GM23248 (cell line): ENCODE results near the gene MYO5C. TPM values are rescaled to one million over a fixed set of nuclear protein-coding genes. Genes with fewer than 3 reads are reported as not detected.

ENCODE experiments used
- DNase-seq: peaks from one replicate; pipeline ENCODE4 v3.0.0-alpha.2; 2015
- H2AFZ ChIP-seq: fragments of 200-600 bp; sonication (generic); 2 replicates; pipeline ENCODE4 v1.6.1; 2016; ENCODE audit warnings: antibody characterized with exemption
- H3F3A ChIP-seq: fragments of 200-600 bp; sonication (generic); 2 replicates; pipeline ENCODE4 v1.6.1; 2016; ENCODE audit warnings: mild to moderate bottlenecking, antibody characterized with exemption, mixed run types; ENCODE audit not compliant: insufficient read depth
- H3K27ac ChIP-seq: fragments of 200-600 bp; sonication (generic); 2 replicates; pipeline ENCODE4 v1.5.1; 2016; ENCODE audit warnings: mild to moderate bottlenecking
- H3K27me3 ChIP-seq: fragments of 200-600 bp; sonication (generic); replicated peaks from 2 replicates; pipeline ENCODE4 v1.6.1; 2016; ENCODE audit warnings: mild to moderate bottlenecking; ENCODE audit not compliant: insufficient read depth
- H3K36me3 ChIP-seq: fragments of 200-600 bp; sonication (generic); 2 replicates; pipeline ENCODE4 v1.6.1; 2016; ENCODE audit warnings: low read depth, mild to moderate bottlenecking
- H3K4me1 ChIP-seq: fragments of 200-600 bp; sonication (generic); 2 replicates; pipeline ENCODE4 v1.6.1; 2016; ENCODE audit warnings: mild to moderate bottlenecking; ENCODE audit not compliant: insufficient read depth
- H3K4me2 ChIP-seq: fragments of 200-600 bp; sonication (generic); one replicate; pipeline ENCODE4 v1.6.1; 2016; ENCODE audit warnings: mild to moderate bottlenecking; ENCODE audit not compliant: unreplicated experiment
- H3K4me3 ChIP-seq: fragments of 200-600 bp; sonication (generic); 2 replicates; pipeline ENCODE4 v1.5.1; 2016; ENCODE audit warnings: mild to moderate bottlenecking
- H3K79me2 ChIP-seq: fragments of 200-600 bp; sonication (generic); 2 replicates; pipeline ENCODE4 v1.6.1; 2016; ENCODE audit warnings: mild to moderate bottlenecking; ENCODE audit not compliant: insufficient read depth
- H3K9ac ChIP-seq: fragments of 200-600 bp; sonication (generic); 2 replicates; pipeline ENCODE4 v1.6.1; 2016; ENCODE audit warnings: mild to moderate bottlenecking
- H3K9me2 ChIP-seq: fragments of 200-600 bp; sonication (generic); 2 replicates; pipeline ENCODE4 v1.6.1; 2016; ENCODE audit warnings: mixed run types, mild to moderate bottlenecking, moderate library complexity; ENCODE audit not compliant: insufficient read depth
- H3K9me3 ChIP-seq: fragments of 200-600 bp; sonication (generic); one replicate; pipeline ENCODE4 v1.6.1; 2017; ENCODE audit warnings: low read depth
- H4K20me1 ChIP-seq: fragments of 200-600 bp; sonication (generic); 2 replicates; pipeline ENCODE4 v1.6.0; 2016; ENCODE audit not compliant: insufficient read depth
- EZH2 ChIP-seq: fragments of 200-600 bp; sonication (generic); IDR thresholded peaks from 2 replicates; pipeline ENCODE4 v1.6.1; 2018; ENCODE audit warnings: antibody characterized with exemption, mild to moderate bottlenecking; ENCODE audit not compliant: insufficient read depth, poor library complexity, severe bottlenecking
- EZH2phosphoT487 ChIP-seq: fragments of 200-600 bp; sonication (generic); IDR thresholded peaks from 2 replicates; pipeline ENCODE4 v1.6.1; 2018; ENCODE audit warnings: antibody characterized with exemption, moderate library complexity, mild to moderate bottlenecking, low read depth; ENCODE audit not compliant: insufficient read depth
- WGBS, 2 experiments: methylation state at CpG; one replicate each; pipeline ENCODE4 v1.1.6; 2015 to 2017; ENCODE audit warnings: low lambda C conversion rate in 2 of 2, low coverage in 1 of 2; ENCODE audit errors: missing lambda C conversion rate in 2 of 2; 5-methylcytosine and 5-hydroxymethylcytosine counted together
- in situ Hi-C: fragments of 300-500 bp; cut with MboI; formaldehyde crosslinking; loops from 2 replicates; pipeline ENCODE4 v1.15.0; 2020
- polyA plus RNA-seq: library from polyadenylated mRNA; unstranded; fragments of >200 nt; fragmentation: Nextera tagmentation; extraction: Ambion mirVana; gene quantifications from 2 replicates; pipeline ENCODE4 v1.2.1, GENCODE V29; 2016
- total RNA-seq: library from RNA; depleted of rRNA; stranded (reverse); fragments of >200 nt; shearing (Covaris generic); gene quantifications from 2 replicates; pipeline ENCODE4 v1.2.3, GENCODE V29; 2014

The MYO5C gene
- total and polyA plus RNA-seq, 2 experiments from 2014 or later, result not detected

DNA sequence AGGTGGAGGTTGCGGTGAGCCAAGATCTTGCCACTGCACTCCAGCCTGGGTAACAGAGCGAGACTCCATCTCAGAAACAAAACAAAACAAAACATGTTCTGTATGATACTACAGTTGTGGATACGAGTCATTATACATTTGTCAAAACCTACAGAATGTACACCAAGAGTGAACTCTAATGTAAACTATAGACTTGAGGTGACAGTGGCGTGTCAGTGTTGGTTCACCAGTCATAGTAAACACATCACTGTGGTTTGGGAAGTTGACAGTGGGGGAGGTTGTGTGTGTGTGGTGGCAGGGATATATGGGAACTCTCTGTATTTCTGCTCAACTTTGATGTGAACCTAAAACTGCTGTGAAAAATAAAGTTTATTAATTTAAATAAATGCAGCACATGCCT is 71.4 kb downstream of the MYO5C start:
- H3K4me2 ChIP-seq, result no peak overlapping the region
- TF ChIP-seq EZH2, result no peak
- TF ChIP-seq EZH2phosphoT487, result no peak
- in situ Hi-C loops, result no loop called here
- no peak overlapping the region for H3K4me3 ChIP-seq
- no peaks in the 10 kb centered on the region for H3K27me3 ChIP-seq
- no peaks in the 10 kb centered on the region for H4K20me1 ChIP-seq
- no peak overlapping the region for H2AFZ ChIP-seq
- DNase-seq, result no peak
- 88% methylated on average over 4 of the region's 4 CpGs for WGBS, 2 experiments
- H3K27ac ChIP-seq, result no peak overlapping the region
- H3K4me1 ChIP-seq, result no peaks in the 10 kb centered on the region
- no peaks in the 10 kb centered on the region for H3K36me3 ChIP-seq
- H3K79me2 ChIP-seq, result no peaks in the 10 kb centered on the region
- no peaks in the 10 kb centered on the region for H3K9me2 ChIP-seq
- H3K9me3 ChIP-seq, result no peaks in the 10 kb centered on the region
- no peaks in the 10 kb centered on the region for H3F3A ChIP-seq
- no peak overlapping the region for H3K9ac ChIP-seq

DNA sequence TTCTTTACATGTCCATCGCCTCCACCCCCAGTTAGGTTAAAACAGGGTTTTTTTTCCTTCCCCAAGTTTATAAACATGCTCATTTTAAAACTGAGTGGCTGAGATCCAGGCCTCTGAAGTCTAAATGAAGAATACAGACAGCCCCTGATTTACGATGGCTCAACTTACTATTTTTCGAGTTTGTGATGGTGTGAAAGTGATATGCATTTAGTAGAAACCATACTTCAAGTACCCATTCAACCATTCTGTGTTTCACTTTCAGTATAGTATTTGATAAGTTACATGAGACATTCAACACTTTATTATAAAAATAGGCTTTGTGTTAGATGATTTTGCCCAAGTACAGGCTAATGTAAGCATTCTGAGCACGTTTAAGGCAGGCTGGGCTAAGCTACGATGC is 73.9 kb downstream of the MYO5C start:
- Histone ChIP-seq H3K79me2 (no peaks in the 10 kb centered on the region), H3K27ac (no peak overlapping the region), H3K4me1 (no peaks in the 10 kb centered on the region), H3K27me3 (no peaks in the 10 kb centered on the region), H3K4me2 (no peak overlapping the region), H3K9me2 (no peaks in the 10 kb centered on the region), H3K4me3 (no peak overlapping the region), H3K36me3 (no peaks in the 10 kb centered on the region), H3F3A (no peaks in the 10 kb centered on the region), H2AFZ (no peak overlapping the region), H3K9ac (no peak overlapping the region), H4K20me1 (no peaks in the 10 kb centered on the region), H3K9me3 (no peaks in the 10 kb centered on the region)
- no peak for DNase-seq
- WGBS, 2 experiments, result 86 to 90% methylated on average over 5 of the region's 5 CpGs
- TF ChIP-seq EZH2phosphoT487, result no peak
- no peak for TF ChIP-seq EZH2
- in situ Hi-C loops, result no loop called here

DNA sequence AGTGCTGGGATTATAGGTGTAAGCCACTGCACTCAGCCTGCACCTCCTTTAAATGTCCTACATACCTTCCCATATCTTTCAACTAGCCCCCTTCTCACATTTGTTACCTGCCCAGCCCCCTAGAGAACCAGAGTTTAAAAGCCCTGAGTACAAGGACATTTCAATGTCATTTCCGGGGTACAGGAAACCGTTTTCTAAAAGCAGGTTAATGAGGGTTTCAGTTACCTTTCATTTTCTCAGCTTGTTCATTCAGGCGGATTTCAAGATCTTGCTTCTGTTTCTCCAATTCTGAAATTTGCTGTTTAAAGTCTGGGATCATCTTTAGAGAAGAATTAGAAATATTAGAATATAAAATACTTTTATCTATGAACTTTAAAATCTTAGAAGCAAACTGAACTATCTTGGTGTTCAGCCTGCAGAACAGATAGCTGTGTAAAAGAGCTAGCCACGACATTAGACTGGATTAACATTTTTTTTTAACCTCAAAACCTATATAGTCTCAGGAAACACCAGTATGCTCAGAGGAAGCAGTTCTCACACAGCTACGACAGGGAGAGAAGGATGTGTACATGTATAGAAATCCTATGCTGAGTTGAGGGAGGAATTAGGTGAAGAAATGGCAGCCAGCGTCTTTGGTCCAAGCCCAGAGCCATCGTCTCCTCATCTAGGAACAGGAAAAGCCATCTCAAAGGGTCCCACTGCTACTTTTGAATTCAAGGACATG is 74.5 kb downstream of the MYO5C start:
- Histone ChIP-seq H3K36me3 (no peaks in the 10 kb centered on the region), H3K9me2 (no peaks in the 10 kb centered on the region), H3K27ac (no peak overlapping the region), H3K4me3 (no peak overlapping the region), H3K4me1 (no peaks in the 10 kb centered on the region), H3K9ac (no peak overlapping the region), H2AFZ (no peak overlapping the region), H4K20me1 (no peaks in the 10 kb centered on the region), H3K4me2 (no peak overlapping the region), H3K27me3 (no peaks in the 10 kb centered on the region), H3K79me2 (no peaks in the 10 kb centered on the region), H3F3A (no peaks in the 10 kb centered on the region), H3K9me3 (no peaks in the 10 kb centered on the region)
- DNase-seq, result no peak
- in situ Hi-C loops, result no loop called here
- no peak for TF ChIP-seq EZH2phosphoT487
- TF ChIP-seq EZH2, result no peak
- 81 to 85% methylated on average over 7 of the region's 7 CpGs for WGBS, 2 experiments

DNA sequence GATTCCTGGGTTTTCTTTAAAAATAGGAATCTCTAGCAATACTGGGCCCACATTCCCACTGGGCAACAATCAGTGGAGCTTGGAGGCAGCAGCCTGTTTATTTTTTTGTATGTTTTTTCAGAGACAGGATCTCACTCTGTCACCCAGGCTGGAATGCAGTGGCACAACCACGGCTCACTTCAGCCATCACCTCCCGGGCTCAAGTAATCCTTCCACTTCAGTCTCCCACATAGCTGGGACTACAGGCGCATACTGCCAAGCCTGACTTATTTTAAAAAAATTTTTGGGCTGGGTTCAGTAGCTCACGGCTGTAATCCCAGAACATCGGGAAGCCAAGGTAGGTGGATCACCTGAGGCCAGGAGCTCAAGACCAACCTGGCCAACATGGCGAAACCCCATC is 75.4 kb downstream of the MYO5C start:
- H4K20me1 ChIP-seq, result no peaks in the 10 kb centered on the region

More for the DNA sequence above, 75.4 kb downstream of the MYO5C start:
- no peaks in the 10 kb centered on the region for H3K36me3 ChIP-seq
- no peak overlapping the region for H3K27ac ChIP-seq
- WGBS, 2 experiments, result 91 to 94% methylated on average over 6 of the region's 6 CpGs
- no peak overlapping the region for H3K4me3 ChIP-seq
- H3F3A ChIP-seq, result no peaks in the 10 kb centered on the region
- H3K9me2 ChIP-seq, result no peaks in the 10 kb centered on the region
- in situ Hi-C loops, result no loop called here
- no peaks in the 10 kb centered on the region for H3K9me3 ChIP-seq
- H3K9ac ChIP-seq, result no peak overlapping the region
- TF ChIP-seq EZH2phosphoT487 (no peak), EZH2 (no peak)
- no peaks in the 10 kb centered on the region for H3K27me3 ChIP-seq
- H3K4me2 ChIP-seq, result no peak overlapping the region
- H3K4me1 ChIP-seq, result no peaks in the 10 kb centered on the region
- H2AFZ ChIP-seq, result no peak overlapping the region
- DNase-seq, result no peak
- H3K79me2 ChIP-seq, result no peaks in the 10 kb centered on the region
